BLaER1 (cell line): ENCODE measurements around the gene FAM120C.

Experiments used
- H3K27ac ChIP-seq: shearing (Covaris generic); formaldehyde crosslinking; 2 replicates; pipeline ENCODE4 v1.8.1; 2022
- H3K27me3 ChIP-seq: shearing (Covaris generic); formaldehyde crosslinking; 2 replicates; pipeline ENCODE4 v1.8.1; 2022
- H3K36me3 ChIP-seq: shearing (Covaris generic); formaldehyde crosslinking; 2 replicates; pipeline ENCODE4 v1.8.1; 2022
- H3K4me1 ChIP-seq: shearing (Covaris generic); formaldehyde crosslinking; 2 replicates; pipeline ENCODE4 v1.8.1; 2022
- H3K4me2 ChIP-seq: shearing (Covaris generic); formaldehyde crosslinking; 2 replicates; pipeline ENCODE4 v1.8.1; 2022
- H3K4me3 ChIP-seq: shearing (Covaris generic); formaldehyde crosslinking; 2 replicates; pipeline ENCODE4 v1.8.1; 2022
- H3K9ac ChIP-seq: shearing (Covaris generic); formaldehyde crosslinking; 2 replicates; pipeline ENCODE4 v1.8.1; 2022
- H3K9me3 ChIP-seq: shearing (Covaris generic); formaldehyde crosslinking; 2 replicates; pipeline ENCODE4 v1.8.1; 2022
- H4K20me1 ChIP-seq: shearing (Covaris generic); formaldehyde crosslinking; 2 replicates; pipeline ENCODE4 v1.8.1; 2022
- Cebpa-rat ChIP-seq: shearing (Covaris generic); IDR thresholded peaks from 2 replicates; pipeline ENCODE4 v1.8.1; 2022

The FAM120C gene

GRCh38 chrX:54044126-54044876 lies 138.8 kb downstream of the FAM120C start, which contains the start of gene PHF8:
TSS of gene PHF8 (minus strand) at chrX:54044473. CDS start at chrX:54042728, 1,745 bp downstream.
- TF ChIP-seq Cebpa-rat: no peak
- peak within 1 kb of the TSS; percentile 76 for H3K4me2 ChIP-seq

GRCh38 chrX:54043541-54044125 lies 139.4 kb downstream of the FAM120C start:
- TF ChIP-seq Cebpa-rat: no peak
- Histone ChIP-seq H3K4me2 (peak overlapping the region; percentile 76), H3K27ac (peak overlapping the region; percentile 94), H4K20me1 (no peaks in the 10 kb centered on the region), H3K4me3 (peak overlapping the region; percentile 73), H3K9me3 (peaks cover 10% of the 10 kb centered on the region; the same call in 1 of the 2 replicates), H3K4me1 (peaks cover 16% of the 10 kb centered on the region), H3K9ac (peak overlapping the region; percentile 93), H3K27me3 (peaks cover 45% of the 10 kb centered on the region), H3K36me3 (peaks cover 28% of the 10 kb centered on the region)

More at GRCh38 chrX:54044126-54044876, 138.8 kb downstream of the FAM120C start, which contains the start of gene PHF8:
- Histone ChIP-seq H3K9ac (peak within 1 kb of the TSS; percentile 93), H3K36me3 (peaks cover 21% of the 10 kb centered on the region), H3K4me3 (peak within 1 kb of the TSS; percentile 73), H3K27me3 (peaks cover 43% of the 10 kb centered on the region), H3K4me1 (peaks cover 16% of the 10 kb centered on the region), H4K20me1 (no peaks in the 10 kb centered on the region), H3K27ac (peak within 1 kb of the TSS; percentile 94), H3K9me3 (peaks cover 10% of the 10 kb centered on the region; the same call in 1 of the 2 replicates)

GRCh38 chrX:54043056-54043455 lies 140.0 kb downstream of the FAM120C start:
- H3K27me3 ChIP-seq: peaks cover 45% of the 10 kb centered on the region
- peak overlapping the region; percentile 94 for H3K27ac ChIP-seq
- no peak for TF ChIP-seq Cebpa-rat
- peak overlapping the region; percentile 76 for H3K4me2 ChIP-seq
- peaks cover 34% of the 10 kb centered on the region for H3K36me3 ChIP-seq
- peaks cover 10% of the 10 kb centered on the region; the same call in 1 of the 2 replicates for H3K9me3 ChIP-seq
- peak overlapping the region; percentile 73 for H3K4me3 ChIP-seq
- peaks cover 16% of the 10 kb centered on the region for H3K4me1 ChIP-seq
- no peaks in the 10 kb centered on the region for H4K20me1 ChIP-seq
- H3K9ac ChIP-seq: peak overlapping the region; percentile 93

DNA sequence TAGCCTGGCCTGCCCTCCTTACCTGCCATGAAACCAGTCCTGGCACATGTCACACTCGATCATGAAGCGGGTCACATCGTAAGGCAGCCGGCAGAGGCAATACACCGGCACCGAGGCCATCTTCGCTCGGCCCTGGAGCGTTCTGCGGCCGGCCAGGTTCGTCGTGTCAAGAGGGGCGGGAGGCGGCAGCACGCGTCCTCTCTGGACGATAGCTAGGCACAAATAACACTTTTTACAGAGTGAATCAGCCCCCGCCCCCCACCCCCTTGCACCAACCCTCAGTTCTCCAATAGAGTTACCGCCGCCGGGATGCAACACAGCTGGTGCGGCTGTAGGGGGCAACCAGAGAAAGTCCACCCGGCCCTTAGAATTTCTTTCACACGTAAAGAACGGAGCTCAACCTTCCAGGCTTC lies 140.4 kb downstream of the FAM120C start:
- Histone ChIP-seq H3K9me3 (peaks cover 10% of the 10 kb centered on the region; the same call in 1 of the 2 replicates), H3K4me2 (peak overlapping the region; percentile 76), H3K4me1 (peaks cover 16% of the 10 kb centered on the region), H3K27ac (no peak overlapping the region), H3K4me3 (peak overlapping the region; percentile 73), H3K36me3 (peaks cover 38% of the 10 kb centered on the region), H3K9ac (no peak overlapping the region), H3K27me3 (peaks cover 47% of the 10 kb centered on the region), H4K20me1 (no peaks in the 10 kb centered on the region)
- no peak for TF ChIP-seq Cebpa-rat

DNA sequence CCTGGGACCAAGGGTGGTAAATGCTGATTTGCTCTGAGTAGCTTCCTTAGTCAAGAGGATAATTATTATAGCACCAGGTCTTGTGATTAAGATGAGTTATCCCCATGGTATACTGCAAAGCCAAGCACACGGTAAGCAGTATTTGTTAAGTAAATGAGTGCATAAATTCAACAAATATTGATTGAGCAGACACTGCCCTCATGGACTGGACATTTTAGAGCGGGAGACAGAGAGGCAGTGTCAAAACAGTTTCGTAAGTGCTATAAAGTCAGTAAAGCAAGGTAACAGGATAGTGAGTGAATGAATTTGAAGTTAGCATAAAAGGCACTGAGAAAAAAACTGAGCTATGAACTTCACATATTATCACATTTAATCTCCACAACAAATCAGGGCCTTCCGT lies 152.7 kb downstream of the FAM120C start:
- no peak overlapping the region for H3K4me2 ChIP-seq
- H4K20me1 ChIP-seq: peaks cover 18% of the 10 kb centered on the region; the same call in 1 of the 2 replicates
- no peaks in the 10 kb centered on the region for H3K4me1 ChIP-seq
- no peaks in the 10 kb centered on the region for H3K9me3 ChIP-seq
- H3K36me3 ChIP-seq: peaks cover 73% of the 10 kb centered on the region
- H3K27me3 ChIP-seq: peaks cover 89% of the 10 kb centered on the region
- no peak overlapping the region for H3K27ac ChIP-seq
- TF ChIP-seq Cebpa-rat: no peak
- no peak overlapping the region for H3K4me3 ChIP-seq
- H3K9ac ChIP-seq: no peak overlapping the region

DNA sequence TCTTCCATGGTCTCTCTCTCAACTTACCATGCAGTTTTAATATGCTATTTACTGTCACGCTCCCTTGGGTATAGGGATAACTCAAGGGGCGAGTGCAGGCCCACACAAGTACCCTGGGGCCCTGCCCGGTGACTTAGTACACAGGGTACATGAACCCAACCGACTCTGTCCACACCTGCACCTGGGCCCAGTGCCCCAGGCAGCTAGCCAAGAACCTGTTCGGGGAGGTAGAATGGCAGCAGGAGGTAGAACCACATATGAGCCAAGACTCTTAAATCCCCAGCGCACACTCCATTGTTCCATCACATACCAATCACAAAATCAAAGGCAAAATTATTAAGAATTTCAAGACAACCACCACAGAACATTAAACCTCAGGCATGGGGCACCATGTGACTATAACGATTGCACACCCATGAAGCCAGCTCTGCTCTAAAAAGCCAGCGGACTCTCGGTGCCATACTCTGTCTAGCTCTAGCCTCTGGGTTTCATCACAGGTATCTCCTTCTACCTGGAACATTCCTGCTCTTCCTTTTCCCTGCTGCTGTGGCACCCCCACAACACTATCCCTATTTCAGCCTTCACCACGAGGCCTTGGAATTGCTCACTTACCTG lies 153.4 kb downstream of the FAM120C start:
- H3K4me3 ChIP-seq: no peak overlapping the region
- H4K20me1 ChIP-seq: peaks cover 18% of the 10 kb centered on the region; the same call in 1 of the 2 replicates
- H3K27me3 ChIP-seq: peaks cover 84% of the 10 kb centered on the region
- no peaks in the 10 kb centered on the region for H3K9me3 ChIP-seq
- H3K4me1 ChIP-seq: no peaks in the 10 kb centered on the region
- no peak overlapping the region for H3K27ac ChIP-seq
- no peak for TF ChIP-seq Cebpa-rat
- H3K36me3 ChIP-seq: peaks cover 66% of the 10 kb centered on the region
- H3K4me2 ChIP-seq: no peak overlapping the region
- H3K9ac ChIP-seq: no peak overlapping the region

GRCh38 chrX:54024350-54024749 lies 158.7 kb downstream of the FAM120C start:
- Histone ChIP-seq H3K9ac (no peak overlapping the region), H3K4me2 (no peak overlapping the region), H3K4me1 (no peaks in the 10 kb centered on the region), H3K36me3 (peaks cover 46% of the 10 kb centered on the region), H3K27ac (no peak overlapping the region), H3K27me3 (peaks cover 75% of the 10 kb centered on the region), H3K4me3 (no peak overlapping the region), H3K9me3 (no peaks in the 10 kb centered on the region), H4K20me1 (peaks cover 7% of the 10 kb centered on the region; the same call in 1 of the 2 replicates)
- no peak for TF ChIP-seq Cebpa-rat
